Nephron progenitor cell (in vitro differentiated cells): ENCODE data around the gene ADIRF.
A peak's percentile ranks its signal among the peaks of the same experiment; 100 is the strongest.

Source experiments
- DNase-seq: peaks from one replicate; pipeline ENCODE4 v3.0.0; 2021
- H3K27ac Mint-ChIP-seq: 2 replicates; pipeline ENCODE4 v1.8.0; 2021; ENCODE audit warnings: mild to moderate bottlenecking, moderate library complexity, mixed read lengths
- H3K27me3 Mint-ChIP-seq: 2 replicates; pipeline ENCODE4 v1.8.0; 2021; ENCODE audit warnings: mild to moderate bottlenecking, low read depth, mixed read lengths; ENCODE audit not compliant: poor library complexity
- H3K36me3 Mint-ChIP-seq: 2 replicates; pipeline ENCODE4 v1.8.0; 2021; ENCODE audit warnings: low read depth, mixed read lengths
- H3K4me1 Mint-ChIP-seq: 2 replicates; pipeline ENCODE4 v1.8.0; 2021; ENCODE audit warnings: mixed read lengths
- H3K4me3 Mint-ChIP-seq: 2 replicates; pipeline ENCODE4 v1.8.0; 2021; ENCODE audit warnings: mild to moderate bottlenecking, moderate library complexity, mixed read lengths
- H3K9me3 Mint-ChIP-seq: 2 replicates; pipeline ENCODE4 v1.8.0; 2021; ENCODE audit warnings: mild to moderate bottlenecking, moderate library complexity, mixed read lengths
- TF ChIP-seq, protein P1 (sequence below): fragments of 200-600 bp; sonication (generic); IDR thresholded peaks from 2 replicates; pipeline ENCODE4 v1.5.0; 2021; ENCODE audit warnings: antibody characterized with exemption

Gene ADIRF

DNA sequence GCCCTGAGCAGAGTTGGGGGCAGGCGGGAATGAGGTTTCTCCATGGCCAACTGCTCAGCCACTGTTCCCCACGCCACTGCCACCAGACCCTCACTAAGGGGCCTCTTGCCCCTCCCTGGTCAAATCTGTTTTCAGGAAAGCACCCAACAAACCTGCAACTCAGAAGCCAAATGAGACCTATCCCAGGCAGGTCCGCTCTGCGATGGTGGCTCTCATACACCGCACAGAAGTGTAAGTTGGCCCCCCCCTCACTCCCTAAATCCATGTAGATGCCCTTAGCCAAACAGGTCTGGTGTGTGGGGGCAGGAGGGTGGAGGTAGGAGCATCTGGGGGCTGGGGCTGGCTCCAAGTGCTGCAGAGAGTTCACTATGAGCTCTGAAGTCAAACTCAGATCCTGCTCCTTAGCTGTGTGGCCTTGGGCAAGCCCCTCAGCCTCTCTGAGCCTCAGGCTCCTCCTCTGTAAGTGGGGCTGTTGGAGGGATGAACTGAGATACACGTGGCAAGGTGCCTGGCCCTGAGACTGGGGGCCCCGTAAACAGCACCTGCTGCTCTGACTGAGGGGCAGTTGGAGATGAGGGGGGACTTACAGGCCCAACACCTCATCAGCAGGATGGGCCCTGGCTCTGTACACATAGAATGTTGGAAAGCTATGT lies 12.0 kb upstream of the ADIRF start:
- TF ChIP-seq, protein P1, sequence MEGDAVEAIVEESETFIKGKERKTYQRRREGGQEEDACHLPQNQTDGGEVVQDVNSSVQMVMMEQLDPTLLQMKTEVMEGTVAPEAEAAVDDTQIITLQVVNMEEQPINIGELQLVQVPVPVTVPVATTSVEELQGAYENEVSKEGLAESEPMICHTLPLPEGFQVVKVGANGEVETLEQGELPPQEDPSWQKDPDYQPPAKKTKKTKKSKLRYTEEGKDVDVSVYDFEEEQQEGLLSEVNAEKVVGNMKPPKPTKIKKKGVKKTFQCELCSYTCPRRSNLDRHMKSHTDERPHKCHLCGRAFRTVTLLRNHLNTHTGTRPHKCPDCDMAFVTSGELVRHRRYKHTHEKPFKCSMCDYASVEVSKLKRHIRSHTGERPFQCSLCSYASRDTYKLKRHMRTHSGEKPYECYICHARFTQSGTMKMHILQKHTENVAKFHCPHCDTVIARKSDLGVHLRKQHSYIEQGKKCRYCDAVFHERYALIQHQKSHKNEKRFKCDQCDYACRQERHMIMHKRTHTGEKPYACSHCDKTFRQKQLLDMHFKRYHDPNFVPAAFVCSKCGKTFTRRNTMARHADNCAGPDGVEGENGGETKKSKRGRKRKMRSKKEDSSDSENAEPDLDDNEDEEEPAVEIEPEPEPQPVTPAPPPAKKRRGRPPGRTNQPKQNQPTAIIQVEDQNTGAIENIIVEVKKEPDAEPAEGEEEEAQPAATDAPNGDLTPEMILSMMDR: no peak
- peaks cover 87% of the 10 kb centered on the region for H3K4me1 Mint-ChIP-seq
- peak overlapping the region; percentile 38 for H3K4me3 Mint-ChIP-seq
- no peaks in the 10 kb centered on the region for H3K27me3 Mint-ChIP-seq
- no peak overlapping the region for H3K27ac Mint-ChIP-seq
- H3K36me3 Mint-ChIP-seq: peaks cover 14% of the 10 kb centered on the region
- H3K9me3 Mint-ChIP-seq: peaks cover 28% of the 10 kb centered on the region
- no peak for DNase-seq

- Mint-ChIP-seq H3K27me3 (no peaks in the 10 kb centered on the region), H3K4me1 (peaks cover 89% of the 10 kb centered on the region), H3K36me3 (peaks cover 8% of the 10 kb centered on the region), H3K27ac (no peak overlapping the region), H3K4me3 (peak overlapping the region; percentile 32), H3K9me3 (peaks cover 22% of the 10 kb centered on the region)
- DNase-seq: peak; percentile 35
- TF ChIP-seq, protein P1: no peak
Observed at GRCh38 chr10:86956848-86957448, 11.3 kb upstream of the ADIRF start.

GRCh38 chr10:86957471-86958115 lies 10.7 kb upstream of the ADIRF start, which contains the start of gene MMRN2:
MMRN2 (minus strand) TSS chr10:86957615; CDS start chr10:86957541, 74 bp downstream.
- H3K4me1 Mint-ChIP-seq: peaks cover 85% of the 10 kb centered on the region

DNA sequence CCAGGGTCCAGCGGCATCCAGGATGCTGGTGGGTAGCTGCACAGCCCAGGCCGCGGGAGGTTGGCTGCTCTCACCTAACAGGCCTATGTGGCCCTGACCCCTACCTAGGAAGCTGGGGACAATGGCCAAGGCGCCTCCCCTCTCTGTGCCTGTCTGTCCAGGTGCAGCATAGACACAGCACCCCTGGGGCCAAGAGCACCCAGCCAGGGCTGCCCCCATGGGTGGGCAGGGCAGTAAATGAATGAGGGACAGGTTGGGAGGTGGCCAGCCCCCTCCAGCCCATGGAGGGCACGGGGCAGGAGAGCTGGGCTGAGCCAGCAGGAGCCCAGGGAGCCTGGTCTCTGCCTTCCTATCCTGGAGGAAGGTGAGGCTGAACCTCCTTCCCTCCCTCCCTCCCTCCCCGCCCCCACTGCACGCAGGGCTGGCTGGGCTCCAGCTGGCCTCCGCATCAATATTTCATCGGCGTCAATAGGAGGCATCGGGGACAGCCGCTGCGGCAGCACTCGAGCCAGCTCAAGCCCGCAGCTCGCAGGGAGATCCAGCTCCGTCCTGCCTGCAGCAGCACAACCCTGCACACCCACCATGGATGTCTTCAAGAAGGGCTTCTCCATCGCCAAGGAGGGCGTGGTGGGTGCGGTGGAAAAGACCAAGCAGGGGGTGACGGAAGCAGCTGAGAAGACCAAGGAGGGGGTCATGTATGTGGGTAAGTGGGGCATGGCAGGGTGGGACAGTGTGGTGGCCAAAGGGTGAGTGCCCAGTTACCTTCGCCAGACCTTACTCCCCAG lies 10.0 kb upstream of the ADIRF start, which contains the start of gene SNCG:
Gene SNCG, plus strand, starts transcription at position 484 of the 785 bp plus-strand sequence. Its CDS starts 99 bp downstream, at position 583.
- peak within 1 kb of the TSS; percentile 74 for H3K4me3 Mint-ChIP-seq
- peaks cover 9% of the 10 kb centered on the region for H3K9me3 Mint-ChIP-seq
- H3K36me3 Mint-ChIP-seq: no peaks in the 10 kb centered on the region
- TF ChIP-seq, protein P1: no peak
- no peaks in the 10 kb centered on the region for H3K27me3 Mint-ChIP-seq
- peaks cover 80% of the 10 kb centered on the region for H3K4me1 Mint-ChIP-seq
- peak; percentile 62 for DNase-seq
- H3K27ac Mint-ChIP-seq: peak within 1 kb of the TSS; percentile 96

More at GRCh38 chr10:86957471-86958115, 10.7 kb upstream of the ADIRF start, which contains the start of gene MMRN2:
- peaks cover 16% of the 10 kb centered on the region for H3K9me3 Mint-ChIP-seq
- TF ChIP-seq, protein P1: no peak
- peak within 1 kb of the TSS; percentile 74 for H3K4me3 Mint-ChIP-seq
- no peak within 1 kb of the TSS for H3K27ac Mint-ChIP-seq
- H3K27me3 Mint-ChIP-seq: no peaks in the 10 kb centered on the region
- no peak for DNase-seq
- peaks cover 1% of the 10 kb centered on the region for H3K36me3 Mint-ChIP-seq

DNA sequence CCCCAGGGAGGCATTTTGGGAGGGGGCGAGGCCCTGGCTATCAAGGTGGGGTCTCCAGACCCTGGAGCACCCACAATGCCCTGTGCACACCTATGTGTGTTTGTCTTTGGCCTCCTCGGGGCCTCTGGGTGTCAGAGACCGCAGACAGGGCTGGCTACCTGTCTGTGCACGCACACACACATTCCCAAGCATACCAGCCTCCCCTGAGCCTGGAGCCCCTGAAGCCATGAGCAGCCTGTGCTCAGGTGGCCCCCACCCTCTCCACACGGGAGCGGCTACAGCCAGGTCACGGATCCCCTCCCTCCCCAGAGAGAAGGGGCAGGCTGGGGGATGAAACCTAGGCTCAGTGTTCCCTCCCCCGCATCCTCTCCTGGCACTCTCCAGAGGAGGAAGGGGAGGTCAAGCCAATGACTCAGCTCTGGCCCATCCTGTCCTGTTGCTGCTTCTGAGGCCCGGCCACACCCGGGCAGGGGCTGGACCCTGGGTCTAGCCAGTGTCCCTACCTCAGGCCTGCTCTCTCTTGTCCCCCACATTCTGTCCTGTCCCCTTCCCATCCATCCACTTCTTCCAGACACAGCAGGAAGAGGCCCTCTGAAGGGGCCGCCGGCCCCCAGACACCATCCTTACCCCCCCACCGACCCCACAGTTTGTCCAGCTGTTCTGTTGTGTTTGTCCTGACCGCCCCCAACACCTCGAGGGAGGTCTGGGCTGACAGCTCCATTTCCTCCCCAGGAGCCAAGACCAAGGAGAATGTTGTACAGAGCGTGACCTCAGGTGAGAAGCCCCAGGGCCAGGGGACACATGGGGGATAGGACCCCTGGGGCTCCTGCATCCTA lies 9.2 kb upstream of the ADIRF start:
- Mint-ChIP-seq H3K4me1 (peaks cover 72% of the 10 kb centered on the region), H3K36me3 (no peaks in the 10 kb centered on the region), H3K9me3 (peaks cover under 1% of the 10 kb centered on the region), H3K27ac (peak overlapping the region; percentile 96), H3K27me3 (no peaks in the 10 kb centered on the region), H3K4me3 (peak overlapping the region; percentile 74)
- DNase-seq: no peak
- TF ChIP-seq, protein P1: no peak
